Stomach (tissue), 9 donors: ENCODE data around the gene CISD2. TPM values are rescaled to one million over a fixed set of nuclear protein-coding genes. Genes with fewer than 3 reads are reported as not detected.

Source experiments
- DNase-seq, 2 donors: peaks; one replicate each; pipeline versions ENCODE4 v3.0.0 to v3.0.0-alpha.2; 2013 to 2019
- H3K27ac ChIP-seq, 5 donors: fragments of 200-600 bp in 4 of 5; sonication (generic) in 4 of 5; one replicate each; pipeline ENCODE4 v1.5.1; 2013 to 2019; ENCODE audit warnings: mild to moderate bottlenecking in 1 of 5, moderate library complexity in 1 of 5
- H3K27me3 ChIP-seq, 3 donors: fragments of 200-600 bp; sonication (generic); one replicate each; pipeline ENCODE4 v1.5.1; 2017 to 2019; ENCODE audit warnings: mixed run types in 1 of 3
- H3K36me3 ChIP-seq, 4 donors: fragments of 200-600 bp; sonication (generic); 1 replicate in 3 of 4; 2 replicates in 1 of 4; pipeline ENCODE4 v1.5.1; 2016 to 2019
- H3K4me1 ChIP-seq, 4 donors: fragments of 200-600 bp; sonication (generic); one replicate each; pipeline ENCODE4 v1.5.1; 2016 to 2019
- H3K4me3 ChIP-seq, 4 donors: fragments of 200-600 bp; sonication (generic) in 3 of 4; one replicate each; pipeline ENCODE4 v1.5.1; 2016 to 2019; ENCODE audit warnings: mild to moderate bottlenecking in 1 of 4
- H3K9me3 ChIP-seq, 4 donors: fragments of 200-600 bp; sonication (generic); one replicate each; pipeline ENCODE4 v1.5.1; 2016 to 2019
- CTCF ChIP-seq, 7 experiments: fragments of 450-650 bp in 4 of 7; fragments of 200-600 bp in 3 of 7; sonication (generic) in 3 of 7; IDR thresholded peaks; one replicate each; pipeline ENCODE4 v1.5.1; 2016 to 2019; ENCODE audit warnings: antibody characterized with exemption in 7 of 7, control low read depth in 2 of 7, mild to moderate bottlenecking in 1 of 7
- EP300 ChIP-seq: sonication (generic); formaldehyde crosslinking; IDR thresholded peaks from one replicate; pipeline ENCODE4 v1.6.1; 2017; ENCODE audit warnings: antibody characterized with exemption
- POLR2A ChIP-seq, 4 donors: fragments of 450-650 bp; IDR thresholded peaks; one replicate each; pipeline ENCODE4 v1.6.1; 2016; ENCODE audit warnings: antibody characterized with exemption in 4 of 4, control low read depth in 2 of 4, mild to moderate bottlenecking in 1 of 4, moderate library complexity in 1 of 4
- POLR2AphosphoS5 ChIP-seq, 3 donors: sonication (generic); formaldehyde crosslinking; IDR thresholded peaks; one replicate each; pipeline ENCODE4 v1.6.1; 2016; ENCODE audit warnings: antibody characterized with exemption in 3 of 3
- WGBS, 5 donors: extraction: QIAGEN DNeasy Blood & Tissue Kit in 3 of 5; methylation state at CpG; one replicate each; pipeline versions ENCODE4 v1.1.5 to v1.1.7; 2013 to 2018; 5-methylcytosine and 5-hydroxymethylcytosine counted together
- intact Hi-C: fragments of 100-400 bp; cut with DNase I; formaldehyde crosslinking; loops from one replicate; pipeline ENCODE4 v1.15.1; 2023; ENCODE audit warnings: low total_unique reads
- polyA plus RNA-seq, 3 donors: library from polyadenylated mRNA; stranded (reverse); fragments of 200-250 nt; gene quantifications; one replicate each; pipeline ENCODE4 v1.2.3, GENCODE V29; 2013
- total RNA-seq, 5 donors: library from RNA; depleted of rRNA; stranded (reverse); fragments of >200 nt; gene quantifications; one replicate each; pipeline versions ENCODE4 v1.1.0 to v1.2.3, GENCODE V29; 2014 to 2016
- donor health status: healthy with polysubstance abuse.
- donor health status: Bipolar disorder and iron deficiency.
- donor health status: healthy.

CISD2 gene
- total and polyA plus RNA-seq, 8 donors = 1.3 to 25.5 (median 14.1) TPM; not detected in 1

- TF ChIP-seq EP300 (no peak), POLR2A (IDR thresholded peaks at IDR 0.05) (no peak), CTCF (IDR thresholded peaks at IDR 0.05) (no peak), POLR2AphosphoS5 (IDR thresholded peaks at IDR 0.05) (no peak)
- Histone ChIP-seq H3K27me3 (no peaks in the 10 kb centered on the region), H3K4me1 (peaks cover 35 to 50% (median 44%) of the 10 kb centered on the region in 4 donors), H3K9me3 (no peaks in the 10 kb centered on the region), H3K36me3 (no peaks in the 10 kb centered on the region), H3K27ac (peak overlapping the region; percentile 100), H3K4me3 (peak overlapping the region; percentile 71 to 97 (median 88))
- intact Hi-C loops = no loop called here
- WGBS, 5 donors = 0 to 1% (median 0%) methylated on average over 35 to 38 of the region's 38 CpGs
- DNase-seq = no peak
Measured at GRCh38 chr4:102826105-102826889, 42.5 kb upstream of the CISD2 start.

GRCh38 chr4:102826890-102827673, 41.7 kb upstream of the CISD2 start, which contains the start of gene UBE2D3:
UBE2D3 (minus strand) TSS chr4:102827551; CDS start chr4:102826508, 1,043 bp downstream.
- intact Hi-C loops = no loop called here
- Histone ChIP-seq H3K9me3 (no peaks in the 10 kb centered on the region), H3K36me3 (no peaks in the 10 kb centered on the region), H3K27me3 (no peaks in the 10 kb centered on the region), H3K4me3 (peak within 1 kb of the TSS; percentile 71 to 97 (median 88)), H3K4me1 (peaks cover 29 to 42% (median 36%) of the 10 kb centered on the region in 4 donors), H3K27ac (peak within 1 kb of the TSS; percentile 100)
- peak in 2 of 4 donors; percentile 59 to 81 for TF ChIP-seq POLR2A (IDR thresholded peaks at IDR 0.05)
- TF ChIP-seq POLR2AphosphoS5 (IDR thresholded peaks at IDR 0.05) = peak; percentile 86 to 96 (median 95)
- TF ChIP-seq CTCF (IDR thresholded peaks at IDR 0.05) = no peak
- TF ChIP-seq EP300 = no peak
- 0 to 1% (median 1%) methylated on average over 49 to 73 of the region's 73 CpGs for WGBS, 5 donors
- DNase-seq = peak; percentile 95 to 98

- Histone ChIP-seq H3K36me3 (no peaks in the 10 kb centered on the region), H3K4me1 (peaks cover 22 to 34% (median 29%) of the 10 kb centered on the region in 4 donors), H3K27ac (peak overlapping the region; percentile 100), H3K4me3 (peak overlapping the region; percentile 71 to 97 (median 88)), H3K27me3 (no peaks in the 10 kb centered on the region), H3K9me3 (no peaks in the 10 kb centered on the region)
- intact Hi-C loops = no loop called here
- TF ChIP-seq CTCF (IDR thresholded peaks at IDR 0.05) (peak in 1 of 7 experiments; percentile 8), POLR2AphosphoS5 (IDR thresholded peaks at IDR 0.05) (peak; percentile 83 to 94 (median 88)), EP300 (peak; percentile 49), POLR2A (IDR thresholded peaks at IDR 0.05) (peak in 1 of 4 donors; percentile 66)
- 0% methylated on average over 36 to 50 of the region's 50 CpGs for WGBS, 5 donors
- peak; percentile 98 to 100 for DNase-seq
Measured at GRCh38 chr4:102827674-102828496, 40.9 kb upstream of the CISD2 start.

DNA sequence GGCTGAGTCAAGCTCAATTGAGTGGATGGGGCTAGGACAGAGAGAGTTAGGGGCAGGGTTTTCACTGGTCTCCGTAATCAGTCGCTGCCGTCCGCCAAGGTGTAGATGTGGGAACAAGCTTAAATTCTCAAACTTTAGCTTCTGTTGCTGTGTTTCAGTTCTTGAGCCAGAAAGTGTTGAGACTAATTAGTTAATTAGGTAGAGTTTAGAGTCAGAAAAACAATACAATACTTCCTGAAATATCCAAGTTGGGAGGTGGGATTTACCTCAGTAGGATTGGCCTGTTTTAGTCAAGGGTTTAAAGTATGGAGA, 40.3 kb upstream of the CISD2 start:
- Histone ChIP-seq H3K27ac (peak overlapping the region; percentile 100), H3K9me3 (no peaks in the 10 kb centered on the region), H3K36me3 (no peaks in the 10 kb centered on the region), H3K27me3 (no peaks in the 10 kb centered on the region), H3K4me1 (peaks cover 18 to 28% (median 23%) of the 10 kb centered on the region in 4 donors), H3K4me3 (peak overlapping the region; percentile 71 to 97 (median 88))
- WGBS, 5 donors = 0 to 2% (median 0%) methylated on average over 4 of the region's 4 CpGs
- TF ChIP-seq POLR2A (IDR thresholded peaks at IDR 0.05) = no peak
- TF ChIP-seq EP300 = no peak
- TF ChIP-seq CTCF (IDR thresholded peaks at IDR 0.05) = no peak
- TF ChIP-seq POLR2AphosphoS5 (IDR thresholded peaks at IDR 0.05) = no peak
- intact Hi-C loops = no loop called here
- no peak for DNase-seq
